Hepatic stellate cell (primary cell): ENCODE measurements around the gene IL3RA.
"Not testable (repeated sequence)": the region's sequence is repeated elsewhere in the genome, so short reads cannot be mapped to it uniquely, and the experiment has no call there.

Experiments used
- DNase-seq: peaks from one replicate; pipeline ENCODE4 v3.0.0; 2011; ENCODE audit warnings: low spot score

IL3RA gene

DNA sequence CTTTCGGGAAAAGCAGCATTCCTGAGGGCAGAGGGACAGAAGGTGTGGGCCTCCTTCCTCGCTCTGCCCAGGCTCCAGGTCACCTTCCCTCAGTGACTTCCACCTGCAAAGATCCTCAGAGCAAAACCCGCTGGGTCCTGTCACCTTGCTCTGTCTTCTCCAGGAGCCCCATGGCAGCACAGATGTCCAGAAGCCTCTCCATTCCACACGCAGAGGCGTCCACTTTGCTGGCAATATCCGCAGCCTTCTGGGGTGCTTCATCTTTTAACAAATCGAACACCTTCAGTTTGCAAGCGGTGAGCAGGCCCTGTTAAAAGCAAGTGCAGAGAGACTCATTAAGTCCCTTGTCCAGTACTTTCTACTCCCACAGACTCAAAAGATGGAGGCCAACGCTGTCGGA is 88.8 kb downstream of the IL3RA start:
- no peak for DNase-seq

DNA sequence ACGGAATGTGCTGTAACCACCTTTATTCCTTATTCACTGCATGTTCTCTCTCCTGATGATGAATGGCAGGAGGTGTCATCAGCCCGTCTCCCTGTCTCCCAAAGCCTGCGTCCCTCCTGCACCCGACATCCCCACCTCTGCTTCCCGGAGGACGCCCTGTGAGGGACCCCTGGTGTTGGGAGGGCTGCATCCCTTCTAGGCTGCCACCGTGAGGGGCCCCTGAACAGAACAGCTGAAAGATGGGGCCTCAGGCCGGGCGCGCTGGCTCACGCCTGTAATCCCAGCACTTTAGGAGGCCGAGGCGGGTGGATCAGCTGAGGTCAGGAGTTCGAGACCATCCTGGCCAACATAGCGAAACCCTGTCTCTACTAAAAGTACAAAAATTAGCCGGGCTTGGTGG is 89.7 kb downstream of the IL3RA start:
- not testable (repeated sequence) for DNase-seq

GRCh38 chrX:1427756-1428155 is 91.2 kb downstream of the IL3RA start:
- DNase-seq = no peak

DNA sequence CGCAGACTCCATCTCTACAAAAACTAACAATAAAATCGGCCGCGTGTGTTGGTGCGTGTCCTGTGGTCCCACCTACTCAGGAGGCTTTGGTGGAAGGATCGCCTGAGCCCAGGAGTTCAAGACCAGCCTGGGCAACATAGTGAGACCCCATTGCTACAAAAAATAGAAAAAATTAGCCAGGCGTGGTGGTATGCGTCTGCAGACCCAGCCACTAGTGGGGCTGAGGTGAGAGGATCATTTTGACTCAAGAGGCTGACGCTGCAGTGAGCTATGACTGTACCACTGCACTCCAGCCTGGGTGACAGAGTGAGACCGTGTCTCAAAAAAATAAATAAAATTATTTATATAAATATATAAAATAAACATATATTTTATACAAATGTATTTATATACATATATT is 93.9 kb downstream of the IL3RA start:
- DNase-seq = no peak
